Anterior cingulate cortex (tissue), 58 donors: Measurements from ENCODE around the gene FGF16.
"Not testable (repeated sequence)": the region's sequence is repeated elsewhere in the genome, so short reads cannot be mapped to it uniquely, and the experiment has no call there.

Experiments used
- DNase-seq, 58 donors: peaks; one replicate each; lab custom pipeline; 2025; lab: John Stamatoyannopoulos, UW

Gene FGF16

DNA sequence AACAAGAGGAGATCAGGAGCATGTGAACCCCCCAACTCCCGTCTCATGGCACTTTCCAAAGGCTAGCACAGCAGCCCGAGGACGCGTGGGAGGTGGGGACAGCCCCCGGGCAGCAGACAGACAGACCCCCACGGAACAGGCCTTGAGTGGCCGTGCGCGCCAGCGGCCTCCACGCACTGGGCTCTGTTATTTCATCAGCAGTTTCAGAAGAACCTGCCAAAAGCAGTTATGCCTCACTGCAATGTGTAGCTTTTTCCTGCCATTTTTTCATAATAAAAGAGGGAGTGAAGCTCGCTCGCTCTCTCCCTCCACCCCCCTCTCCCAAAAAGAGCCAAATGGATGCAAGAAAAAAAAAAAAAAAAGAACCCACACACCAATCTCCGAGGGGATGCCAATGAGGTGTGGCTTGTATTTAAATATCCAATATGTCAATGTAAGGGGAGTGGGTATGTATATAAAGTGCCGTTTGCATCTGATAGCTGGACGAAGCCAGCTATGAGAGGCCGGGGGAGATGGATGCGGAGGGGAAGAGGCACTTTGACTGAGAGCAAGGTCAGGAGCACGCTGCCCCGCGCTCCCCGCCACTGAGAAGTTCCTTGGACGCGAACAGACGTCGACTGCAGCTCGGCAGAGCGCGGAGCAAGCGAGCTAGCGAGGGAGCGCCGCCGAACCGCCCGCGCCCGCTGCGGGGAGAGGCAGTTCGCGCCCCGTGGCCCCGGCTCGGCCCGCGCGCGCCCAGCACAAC is at the start of gene FGF16:
Gene FGF16, plus strand, starts transcription at position 482 of the 745 bp plus-strand sequence. CDS start 286 bp downstream, outside the sequence.
- no peak for DNase-seq

GRCh38 chrX:77398330-77398954 is 48.7 kb upstream of the FGF16 start:
- no peak for DNase-seq

DNA sequence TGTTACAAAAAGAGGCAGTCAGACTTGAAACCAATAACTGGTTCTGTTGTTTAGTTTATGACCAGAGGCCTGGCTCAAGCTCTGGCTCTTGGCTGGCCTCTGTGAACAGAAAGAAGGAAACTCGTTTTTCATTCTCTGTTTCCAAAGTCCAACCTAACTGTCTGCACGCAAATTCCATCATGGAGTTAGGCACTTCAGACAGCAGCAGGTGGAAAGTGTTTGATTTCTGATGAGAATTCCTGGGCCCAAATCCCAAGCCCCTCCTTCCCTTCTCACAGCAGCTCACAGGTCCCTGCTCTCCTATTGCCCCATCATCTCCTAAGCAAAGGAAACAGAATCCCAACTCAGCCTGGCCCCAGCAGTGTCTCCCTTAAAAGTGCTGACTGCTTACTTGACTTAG is 42.8 kb upstream of the FGF16 start:
- DNase-seq = no peak

DNA sequence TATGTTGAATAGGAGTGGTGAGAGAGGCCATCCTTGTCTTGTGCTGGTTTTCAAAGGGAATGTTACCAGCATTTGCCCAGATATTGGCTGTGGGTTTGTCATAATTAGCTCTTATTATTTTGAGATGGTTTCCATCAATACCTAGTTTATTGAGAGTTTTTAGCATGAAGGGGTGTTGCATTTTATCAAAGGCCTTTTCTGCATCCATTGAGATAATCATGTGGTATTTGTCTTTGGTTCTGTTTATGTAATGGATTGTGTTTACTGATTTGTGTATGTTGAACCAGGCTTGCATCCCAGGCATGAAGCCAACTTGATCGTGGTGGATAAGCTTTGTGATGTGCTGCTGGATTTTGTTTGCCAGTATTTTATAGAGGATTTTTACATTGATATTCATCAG is 39.4 kb upstream of the FGF16 start:
- DNase-seq = not testable (repeated sequence)

GRCh38 chrX:77412631-77413030 is 34.6 kb upstream of the FGF16 start:
- no peak for DNase-seq

GRCh38 chrX:77415161-77415560 is 32.0 kb upstream of the FGF16 start:
- DNase-seq = no peak

GRCh38 chrX:77415882-77416281 is 31.3 kb upstream of the FGF16 start:
- DNase-seq = no peak

GRCh38 chrX:77422891-77423648 is 24.1 kb upstream of the FGF16 start:
- DNase-seq = no peak

GRCh38 chrX:77426811-77427210 is 20.4 kb upstream of the FGF16 start:
- no peak for DNase-seq

- DNase-seq = no peak
Measured at GRCh38 chrX:77427611-77428010, 19.6 kb upstream of the FGF16 start.

DNA sequence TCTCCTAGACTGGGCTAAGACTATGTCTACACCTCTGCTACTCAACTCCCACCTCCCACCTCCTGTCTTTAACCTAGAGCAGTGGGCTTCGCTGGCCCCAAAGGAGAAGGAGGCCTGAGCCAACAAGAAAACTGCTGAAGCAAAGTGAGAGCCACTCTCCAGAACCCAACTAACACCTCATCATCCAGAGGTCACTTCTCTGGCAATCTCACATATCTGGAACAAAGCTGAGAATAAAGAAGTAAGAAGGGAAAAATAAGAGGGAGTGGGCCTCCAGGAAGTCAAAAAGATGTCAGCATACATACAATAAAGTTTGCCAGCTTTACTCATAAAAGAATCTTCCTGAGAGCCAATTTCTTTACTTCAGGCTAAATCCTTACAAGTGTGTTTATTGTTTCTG is 18.6 kb upstream of the FGF16 start:
- no peak for DNase-seq

DNA sequence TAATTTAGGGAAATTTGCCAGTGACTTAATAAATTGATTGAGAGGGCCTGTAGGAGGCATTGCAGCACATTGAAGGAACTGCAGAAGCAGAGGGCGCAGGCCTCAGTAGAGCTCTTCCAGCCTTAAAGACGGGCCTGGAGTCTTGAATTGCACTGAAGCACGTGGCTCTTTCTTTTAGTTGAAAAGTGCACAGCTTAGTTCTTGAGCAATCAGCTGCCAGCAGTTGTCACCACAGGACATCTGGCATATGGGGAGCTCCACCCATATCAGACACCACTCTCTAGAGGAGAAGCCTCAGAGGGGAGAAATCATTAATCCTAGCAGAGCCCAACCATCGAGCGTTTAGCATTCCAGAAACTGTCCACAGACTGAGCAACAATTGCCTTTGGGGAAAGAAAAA is 16.0 kb upstream of the FGF16 start:
- DNase-seq = no peak

DNA sequence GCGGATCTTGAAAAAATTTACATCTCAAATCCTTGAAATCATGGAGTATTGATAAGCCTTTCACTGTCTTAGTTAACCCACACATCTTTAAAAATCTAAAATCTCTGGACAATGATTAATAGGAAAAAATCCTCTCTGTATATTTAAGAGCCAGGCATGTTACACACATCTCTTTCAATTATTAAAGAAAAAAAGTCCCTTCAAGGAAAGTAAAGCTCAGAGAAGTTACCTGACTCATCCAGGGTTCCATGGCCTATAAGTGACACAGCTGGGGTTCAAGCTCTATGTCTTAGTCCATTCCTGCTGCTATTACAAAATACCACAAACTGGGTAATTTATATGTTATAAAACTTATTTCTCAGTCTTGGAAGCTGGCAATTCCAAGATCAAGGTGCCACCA is 14.2 kb upstream of the FGF16 start:
- DNase-seq = no peak

- no peak for DNase-seq
Measured at GRCh38 chrX:77434962-77435361, 12.2 kb upstream of the FGF16 start.

DNA sequence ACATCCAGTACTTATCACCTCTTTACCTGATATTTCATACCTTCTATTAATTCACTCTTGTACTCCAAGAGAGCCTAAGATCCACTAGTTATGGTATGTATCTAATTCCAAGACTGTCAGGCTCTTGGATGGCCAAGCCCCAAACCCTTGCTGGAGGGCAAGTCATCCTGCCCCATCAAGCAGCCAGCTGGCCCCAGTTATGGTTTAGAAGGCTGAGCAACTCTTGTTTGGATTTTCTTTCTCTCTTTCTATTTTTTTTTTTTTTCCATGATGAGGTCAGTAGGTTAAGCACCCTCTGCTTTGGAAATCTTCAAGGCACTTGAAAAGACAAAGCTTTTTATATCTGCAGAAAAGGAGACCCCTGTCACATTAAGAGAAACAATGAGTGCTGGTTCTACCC is 10.9 kb upstream of the FGF16 start:
- no peak for DNase-seq

DNA sequence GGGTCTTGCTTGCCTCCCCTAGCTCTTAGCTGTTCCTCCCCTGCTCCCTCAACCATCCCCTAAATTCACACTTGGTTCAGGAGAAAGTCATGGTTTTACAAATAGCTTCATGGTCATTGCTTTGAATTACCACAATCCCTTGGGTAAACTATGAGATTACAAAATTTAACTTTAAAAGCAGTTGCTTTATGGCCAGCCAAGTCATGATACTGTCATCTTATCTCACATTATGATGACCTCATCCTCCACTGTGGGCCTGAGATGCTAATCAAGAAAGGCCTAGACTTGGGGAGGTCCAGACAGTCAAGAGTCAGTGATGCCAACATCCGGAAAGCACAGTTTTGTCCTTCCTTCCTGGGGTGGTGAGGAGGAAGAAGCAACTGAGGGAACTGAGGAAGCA is 10.5 kb upstream of the FGF16 start:
- DNase-seq = no peak

- DNase-seq = no peak
Measured at GRCh38 chrX:77440330-77440729, 6.9 kb upstream of the FGF16 start.

DNA sequence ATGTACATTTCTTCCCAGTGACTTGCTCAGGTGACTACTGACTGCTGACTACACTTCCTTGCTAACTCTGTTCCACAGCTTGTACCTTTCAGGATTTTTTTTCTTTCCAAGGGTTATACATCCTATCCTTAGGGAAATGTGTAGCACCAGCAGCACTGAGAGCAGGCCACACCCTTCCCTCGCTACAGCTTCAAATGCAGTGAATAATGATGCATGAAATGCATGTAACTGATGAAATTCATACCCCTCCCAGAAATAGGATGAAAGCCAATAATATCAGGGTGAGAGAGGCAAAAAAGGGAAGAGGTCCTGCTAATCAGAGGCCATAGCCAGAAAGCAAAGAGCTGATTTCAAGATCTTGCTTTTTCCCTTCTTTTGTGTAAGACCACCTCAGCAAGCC is 6.2 kb upstream of the FGF16 start:
- no peak for DNase-seq

GRCh38 chrX:77441479-77441878 is 5.7 kb upstream of the FGF16 start:
- no peak for DNase-seq

DNA sequence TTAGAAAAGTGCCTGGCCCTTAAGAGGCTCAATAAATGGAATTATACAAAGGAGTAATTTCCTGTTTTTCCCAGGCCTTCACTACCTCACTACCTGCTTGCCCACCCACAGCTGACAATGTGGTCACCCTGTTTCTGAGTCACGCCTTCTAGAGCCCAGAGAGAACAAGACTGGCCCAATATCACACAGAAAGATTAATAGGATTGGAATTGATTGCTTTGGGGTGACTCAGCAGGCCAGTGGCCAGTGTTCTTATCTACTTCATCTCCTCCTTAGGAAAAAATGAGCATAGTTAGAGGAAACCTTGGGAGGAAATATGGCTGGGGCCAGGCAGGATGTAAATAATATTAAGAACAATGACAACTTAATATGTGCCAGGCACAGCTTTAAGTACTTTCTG is 4.5 kb upstream of the FGF16 start:
- DNase-seq = no peak

GRCh38 chrX:77444075-77444474 is 3.1 kb upstream of the FGF16 start:
- DNase-seq = no peak

DNA sequence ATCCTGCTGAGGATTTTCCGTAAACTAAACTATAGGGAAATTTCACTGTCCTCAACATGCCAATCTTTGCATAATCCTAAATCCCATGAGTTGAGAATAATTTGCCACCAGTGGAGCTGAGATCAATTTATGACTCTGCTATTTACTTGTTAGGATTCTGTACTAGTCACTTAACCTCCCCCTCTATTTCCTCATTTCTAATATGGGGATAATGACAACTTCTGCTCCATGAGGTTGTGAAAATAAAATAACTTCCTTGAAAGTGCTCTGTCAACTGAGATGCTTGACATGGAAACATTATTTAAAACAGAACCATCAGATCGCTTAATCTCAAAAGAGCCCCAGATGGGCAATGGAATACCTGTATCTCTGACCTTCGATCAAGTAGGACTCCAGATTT is 2.6 kb upstream of the FGF16 start:
- DNase-seq = no peak
